ENCODE results near the gene RUNX1. TPM values are rescaled to one million over a fixed set of nuclear protein-coding genes. Genes with fewer than 3 reads are reported as not detected.

Gene RUNX1
- total and polyA plus RNA-seq, 2 donors: 18.5 to 29.6 TPM

GRCh38 chr21:34910396-34910795 is 138.7 kb downstream of the RUNX1 start:
- Histone ChIP-seq H3K27me3 (ENCODE audit: control insufficient read depth in 2 of 2, insufficient read depth in 1 of 2, low read length in 1 of 2) (no peaks in the 10 kb centered on the region), H3K36me3 (ENCODE audit: control insufficient read depth in 2 of 2, insufficient read depth in 2 of 2, low read length in 1 of 2) (peaks cover 10 to 35% of the 10 kb centered on the region in 2 donors), H3K4me3 (ENCODE audit: low read length in 2 of 2) (no peak overlapping the region), H3K27ac (ENCODE audit: low read depth in 1 of 2, low read length in 1 of 2) (no peak overlapping the region), H3K4me1 (ENCODE audit: control insufficient read depth in 2 of 2, insufficient read depth in 2 of 2, low read length in 2 of 2) (peaks cover 23 to 38% of the 10 kb centered on the region in 2 donors), H3K9me3 (ENCODE audit: control insufficient read depth in 2 of 2, insufficient read depth in 1 of 2, low read length in 1 of 2) (no peaks in the 10 kb centered on the region)
- WGBS: 93% methylated on average over 4 of the region's 4 CpGs
- no peak for DNase-seq (ENCODE audit: low read depth in 6 of 9, low spot score in 9 of 9)

- Histone ChIP-seq H3K27me3 (ENCODE audit: control insufficient read depth in 2 of 2, insufficient read depth in 1 of 2, low read length in 1 of 2) (no peaks in the 10 kb centered on the region), H3K36me3 (ENCODE audit: control insufficient read depth in 2 of 2, insufficient read depth in 2 of 2, low read length in 1 of 2) (peaks cover 9 to 29% of the 10 kb centered on the region in 2 donors), H3K4me1 (ENCODE audit: control insufficient read depth in 2 of 2, insufficient read depth in 2 of 2, low read length in 2 of 2) (peaks cover 23 to 38% of the 10 kb centered on the region in 2 donors), H3K4me3 (ENCODE audit: low read length in 2 of 2) (no peak overlapping the region), H3K9me3 (ENCODE audit: control insufficient read depth in 2 of 2, insufficient read depth in 1 of 2, low read length in 1 of 2) (no peaks in the 10 kb centered on the region), H3K27ac (ENCODE audit: low read depth in 1 of 2, low read length in 1 of 2) (no peak overlapping the region)
- DNase-seq (ENCODE audit: low read depth in 6 of 9, low spot score in 9 of 9): no peak
- WGBS: 77% methylated on average over 3 of the region's 3 CpGs
Observed at GRCh38 chr21:34909492-34910292, 139.4 kb downstream of the RUNX1 start.

GRCh38 chr21:34908419-34909055 is 140.6 kb downstream of the RUNX1 start:
- Histone ChIP-seq H3K27me3 (ENCODE audit: control insufficient read depth in 2 of 2, insufficient read depth in 1 of 2, low read length in 1 of 2) (no peaks in the 10 kb centered on the region), H3K9me3 (ENCODE audit: control insufficient read depth in 2 of 2, insufficient read depth in 1 of 2, low read length in 1 of 2) (no peaks in the 10 kb centered on the region), H3K4me1 (ENCODE audit: control insufficient read depth in 2 of 2, insufficient read depth in 2 of 2, low read length in 2 of 2) (peaks cover 23 to 38% of the 10 kb centered on the region in 2 donors), H3K36me3 (ENCODE audit: control insufficient read depth in 2 of 2, insufficient read depth in 2 of 2, low read length in 1 of 2) (peaks cover 6 to 17% of the 10 kb centered on the region in 2 donors), H3K4me3 (ENCODE audit: low read length in 2 of 2) (no peak overlapping the region), H3K27ac (ENCODE audit: low read depth in 1 of 2, low read length in 1 of 2) (peak overlapping the region in 1 of 2 donors; percentile 7)
- DNase-seq (ENCODE audit: low read depth in 6 of 9, low spot score in 9 of 9): peak in 1 of 9 donors; percentile 32
- WGBS: 7% methylated on average over 3 of the region's 3 CpGs

- H3K4me1 ChIP-seq (ENCODE audit: control insufficient read depth in 2 of 2, insufficient read depth in 2 of 2, low read length in 2 of 2): peaks cover 23 to 38% of the 10 kb centered on the region in 2 donors
- H3K9me3 ChIP-seq (ENCODE audit: control insufficient read depth in 2 of 2, insufficient read depth in 1 of 2, low read length in 1 of 2): no peaks in the 10 kb centered on the region
- H3K4me3 ChIP-seq (ENCODE audit: low read length in 2 of 2): no peak overlapping the region
- peak overlapping the region in 1 of 2 donors; percentile 7 for H3K27ac ChIP-seq (ENCODE audit: low read depth in 1 of 2, low read length in 1 of 2)
- no peak for DNase-seq (ENCODE audit: low read depth in 6 of 9, low spot score in 9 of 9)
- WGBS: 54% methylated on average over 7 of the region's 7 CpGs
- no peaks in the 10 kb centered on the region for H3K27me3 ChIP-seq (ENCODE audit: control insufficient read depth in 2 of 2, insufficient read depth in 1 of 2, low read length in 1 of 2)
- peaks cover 6 to 14% of the 10 kb centered on the region in 2 donors for H3K36me3 ChIP-seq (ENCODE audit: control insufficient read depth in 2 of 2, insufficient read depth in 2 of 2, low read length in 1 of 2)
Observed at GRCh38 chr21:34907461-34908418, 141.4 kb downstream of the RUNX1 start.

DNA sequence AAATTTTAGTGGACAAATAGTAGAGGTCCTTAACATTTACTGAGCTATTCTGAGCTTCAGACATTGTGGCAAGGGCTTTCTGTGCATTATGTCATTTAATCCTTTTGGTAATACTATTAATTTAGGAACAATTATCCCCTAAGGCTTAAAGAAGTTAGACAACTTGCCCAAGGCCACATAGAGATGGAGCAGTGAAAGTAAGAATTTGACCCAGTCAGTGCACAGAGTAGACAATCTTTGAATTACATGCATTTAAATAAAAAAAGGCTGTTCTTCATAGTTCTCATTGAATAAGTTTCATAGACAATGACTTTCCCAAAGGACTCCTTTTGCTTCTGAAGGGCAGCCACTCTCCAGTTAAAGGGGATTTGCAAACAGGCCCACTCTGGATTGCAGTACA is 142.7 kb downstream of the RUNX1 start:
- peaks cover 3 to 9% of the 10 kb centered on the region in 2 donors for H3K36me3 ChIP-seq (ENCODE audit: control insufficient read depth in 2 of 2, insufficient read depth in 2 of 2, low read length in 1 of 2)
- H3K4me1 ChIP-seq (ENCODE audit: control insufficient read depth in 2 of 2, insufficient read depth in 2 of 2, low read length in 2 of 2): peaks cover 19 to 27% of the 10 kb centered on the region in 2 donors
- H3K27me3 ChIP-seq (ENCODE audit: control insufficient read depth in 2 of 2, insufficient read depth in 1 of 2, low read length in 1 of 2): no peaks in the 10 kb centered on the region
- H3K9me3 ChIP-seq (ENCODE audit: control insufficient read depth in 2 of 2, insufficient read depth in 1 of 2, low read length in 1 of 2): no peaks in the 10 kb centered on the region
- no peak for DNase-seq (ENCODE audit: low read depth in 6 of 9, low spot score in 9 of 9)
- no peak overlapping the region for H3K4me3 ChIP-seq (ENCODE audit: low read length in 2 of 2)
- H3K27ac ChIP-seq (ENCODE audit: low read depth in 1 of 2, low read length in 1 of 2): no peak overlapping the region

GRCh38 chr21:34905218-34905537 is 143.9 kb downstream of the RUNX1 start:
- Histone ChIP-seq H3K36me3 (ENCODE audit: control insufficient read depth in 2 of 2, insufficient read depth in 2 of 2, low read length in 1 of 2) (peaks cover 3 to 5% of the 10 kb centered on the region in 2 donors), H3K27ac (ENCODE audit: low read depth in 1 of 2, low read length in 1 of 2) (no peak overlapping the region), H3K9me3 (ENCODE audit: control insufficient read depth in 2 of 2, insufficient read depth in 1 of 2, low read length in 1 of 2) (no peaks in the 10 kb centered on the region), H3K27me3 (ENCODE audit: control insufficient read depth in 2 of 2, insufficient read depth in 1 of 2, low read length in 1 of 2) (no peaks in the 10 kb centered on the region), H3K4me3 (ENCODE audit: low read length in 2 of 2) (no peak overlapping the region), H3K4me1 (ENCODE audit: control insufficient read depth in 2 of 2, insufficient read depth in 2 of 2, low read length in 2 of 2) (peaks cover 14 to 18% of the 10 kb centered on the region in 2 donors)
- no peak for DNase-seq (ENCODE audit: low read depth in 6 of 9, low spot score in 9 of 9)
- WGBS: 96% methylated on average over 4 of the region's 4 CpGs

- Histone ChIP-seq H3K27ac (ENCODE audit: low read depth in 1 of 2, low read length in 1 of 2) (no peak overlapping the region), H3K36me3 (ENCODE audit: control insufficient read depth in 2 of 2, insufficient read depth in 2 of 2, low read length in 1 of 2) (peaks cover 0 to 5% of the 10 kb centered on the region in 2 donors), H3K27me3 (ENCODE audit: control insufficient read depth in 2 of 2, insufficient read depth in 1 of 2, low read length in 1 of 2) (no peaks in the 10 kb centered on the region), H3K4me3 (ENCODE audit: low read length in 2 of 2) (no peak overlapping the region), H3K4me1 (ENCODE audit: control insufficient read depth in 2 of 2, insufficient read depth in 2 of 2, low read length in 2 of 2) (peaks cover 13% of the 10 kb centered on the region in 2 donors), H3K9me3 (ENCODE audit: control insufficient read depth in 2 of 2, insufficient read depth in 1 of 2, low read length in 1 of 2) (no peaks in the 10 kb centered on the region)
- no peak for DNase-seq (ENCODE audit: low read depth in 6 of 9, low spot score in 9 of 9)
- 94% methylated on average over 8 of the region's 8 CpGs for WGBS
Observed at GRCh38 chr21:34904526-34905217, 144.4 kb downstream of the RUNX1 start.

- Histone ChIP-seq H3K4me1 (ENCODE audit: control insufficient read depth in 2 of 2, insufficient read depth in 2 of 2, low read length in 2 of 2) (peaks cover 0 to 5% of the 10 kb centered on the region in 2 donors), H3K27ac (ENCODE audit: low read depth in 1 of 2, low read length in 1 of 2) (no peak overlapping the region), H3K9me3 (ENCODE audit: control insufficient read depth in 2 of 2, insufficient read depth in 1 of 2, low read length in 1 of 2) (peaks cover 0 to 8% of the 10 kb centered on the region in 2 donors), H3K36me3 (ENCODE audit: control insufficient read depth in 2 of 2, insufficient read depth in 2 of 2, low read length in 1 of 2) (peaks cover 4 to 23% of the 10 kb centered on the region in 2 donors), H3K27me3 (ENCODE audit: control insufficient read depth in 2 of 2, insufficient read depth in 1 of 2, low read length in 1 of 2) (no peaks in the 10 kb centered on the region), H3K4me3 (ENCODE audit: low read length in 2 of 2) (no peak overlapping the region)
- 96% methylated on average over 2 of the region's 2 CpGs for WGBS
- DNase-seq (ENCODE audit: low read depth in 6 of 9, low spot score in 9 of 9): no peak
Observed at GRCh38 chr21:34900376-34900775, 148.7 kb downstream of the RUNX1 start.

Measured in thymus (tissue), 11 donors.